Measurements from ENCODE around the gene COL3A1. TPM values are rescaled to one million over a fixed set of nuclear protein-coding genes. Genes with fewer than 3 reads are reported as not detected.

COL3A1 gene
- total RNA-seq = 228 TPM
- polyA plus RNA-seq = 48.2 TPM
- long read RNA-seq, donor 1, full-length matches to known transcripts = 5 of 40 reads
- long read RNA-seq, donor 1, partial matches to known transcripts = 35 of 40 reads
- long read RNA-seq, donor 1, other reads (novel, unspliced or antisense) = 0 of 40 reads
- long read RNA-seq, donor 2, full-length matches to known transcripts = 154 of 900 reads
- long read RNA-seq, donor 2, partial matches to known transcripts = 727 of 900 reads
- long read RNA-seq, donor 2, other reads (novel, unspliced or antisense) = 19 of 900 reads
- long read RNA-seq, donor 3, full-length matches to known transcripts = 67 of 192 reads
- long read RNA-seq, donor 3, partial matches to known transcripts = 125 of 192 reads
- long read RNA-seq, donor 3, other reads (novel, unspliced or antisense) = 0 of 192 reads
- long read RNA-seq, donor 4, full-length matches to known transcripts = 32 of 82 reads
- long read RNA-seq, donor 4, partial matches to known transcripts = 50 of 82 reads
- long read RNA-seq, donor 4, other reads (novel, unspliced or antisense) = 0 of 82 reads
- long read RNA-seq, donor 5, full-length matches to known transcripts = 102 of 357 reads
- long read RNA-seq, donor 5, partial matches to known transcripts = 240 of 357 reads
- long read RNA-seq, donor 5, other reads (novel, unspliced or antisense) = 15 of 357 reads
- long read RNA-seq, donor 6, full-length matches to known transcripts = 91 of 473 reads
- long read RNA-seq, donor 6, partial matches to known transcripts = 376 of 473 reads
- long read RNA-seq, donor 6, other reads (novel, unspliced or antisense) = 6 of 473 reads
- long read RNA-seq, donor 7, full-length matches to known transcripts = 29 of 131 reads
- long read RNA-seq, donor 7, partial matches to known transcripts = 102 of 131 reads
- long read RNA-seq, donor 7, other reads (novel, unspliced or antisense) = 0 of 131 reads
- long read RNA-seq, donor 8, full-length matches to known transcripts = 75 of 220 reads
- long read RNA-seq, donor 8, partial matches to known transcripts = 145 of 220 reads
- long read RNA-seq, donor 8, other reads (novel, unspliced or antisense) = 0 of 220 reads
- long read RNA-seq, donor 9, full-length matches to known transcripts = 62 of 173 reads
- long read RNA-seq, donor 9, partial matches to known transcripts = 111 of 173 reads
- long read RNA-seq, donor 9, other reads (novel, unspliced or antisense) = 0 of 173 reads
- long read RNA-seq, donor 10, full-length matches to known transcripts = 50 of 153 reads
- long read RNA-seq, donor 10, partial matches to known transcripts = 97 of 153 reads
- long read RNA-seq, donor 10, other reads (novel, unspliced or antisense) = 6 of 153 reads

- Histone ChIP-seq H3K4me3 (ENCODE audit: low read length in 2 of 2) (peak within 1 kb of the TSS in 1 of 2 donors; percentile 16), H3K4me1 (ENCODE audit: control insufficient read depth in 2 of 2, insufficient read depth in 2 of 2, low read length in 2 of 2) (no peaks in the 10 kb centered on the region), H3K9me3 (ENCODE audit: control insufficient read depth in 2 of 2, insufficient read depth in 1 of 2, low read length in 1 of 2) (no peaks in the 10 kb centered on the region), H3K36me3 (ENCODE audit: control insufficient read depth in 2 of 2, insufficient read depth in 2 of 2, low read length in 1 of 2) (no peaks in the 10 kb centered on the region), H3K27ac (ENCODE audit: low read depth in 1 of 2, low read length in 1 of 2) (peak within 1 kb of the TSS in 1 of 2 donors; percentile 45), H3K27me3 (ENCODE audit: control insufficient read depth in 2 of 2, insufficient read depth in 1 of 2, low read length in 1 of 2) (no peaks in the 10 kb centered on the region)
- DNase-seq (ENCODE audit: low read depth in 6 of 9, low spot score in 9 of 9) = no peak
- 86% methylated on average over 4 of the region's 4 CpGs for WGBS
Measured at GRCh38 chr2:188974164-188974563, at the start of gene COL3A1. Gene COL3A1, plus strand, starts transcription at chr2:188974373. Its CDS starts 117 bp downstream, at chr2:188974490.

- Histone ChIP-seq H3K36me3 (ENCODE audit: control insufficient read depth in 2 of 2, insufficient read depth in 2 of 2, low read length in 1 of 2) (no peaks in the 10 kb centered on the region), H3K4me1 (ENCODE audit: control insufficient read depth in 2 of 2, insufficient read depth in 2 of 2, low read length in 2 of 2) (no peaks in the 10 kb centered on the region), H3K27me3 (ENCODE audit: control insufficient read depth in 2 of 2, insufficient read depth in 1 of 2, low read length in 1 of 2) (no peaks in the 10 kb centered on the region), H3K4me3 (ENCODE audit: low read length in 2 of 2) (no peak overlapping the region), H3K9me3 (ENCODE audit: control insufficient read depth in 2 of 2, insufficient read depth in 1 of 2, low read length in 1 of 2) (peaks cover 3% of the 10 kb centered on the region in 2 donors), H3K27ac (ENCODE audit: low read depth in 1 of 2, low read length in 1 of 2) (no peak overlapping the region)
- WGBS = 98% methylated on average over 2 of the region's 2 CpGs
- no peak for DNase-seq (ENCODE audit: low read depth in 6 of 9, low spot score in 9 of 9)
Measured at GRCh38 chr2:188928643-188929042, 45.5 kb upstream of the COL3A1 start.

GRCh38 chr2:188931361-188931760 is 42.8 kb upstream of the COL3A1 start:
- DNase-seq (ENCODE audit: low read depth in 6 of 9, low spot score in 9 of 9) = no peak
- peaks cover 3% of the 10 kb centered on the region in 2 donors for H3K9me3 ChIP-seq (ENCODE audit: control insufficient read depth in 2 of 2, insufficient read depth in 1 of 2, low read length in 1 of 2)
- H3K27me3 ChIP-seq (ENCODE audit: control insufficient read depth in 2 of 2, insufficient read depth in 1 of 2, low read length in 1 of 2) = no peaks in the 10 kb centered on the region
- H3K4me1 ChIP-seq (ENCODE audit: control insufficient read depth in 2 of 2, insufficient read depth in 2 of 2, low read length in 2 of 2) = no peaks in the 10 kb centered on the region
- H3K4me3 ChIP-seq (ENCODE audit: low read length in 2 of 2) = no peak overlapping the region
- no peaks in the 10 kb centered on the region for H3K36me3 ChIP-seq (ENCODE audit: control insufficient read depth in 2 of 2, insufficient read depth in 2 of 2, low read length in 1 of 2)
- no peak overlapping the region for H3K27ac ChIP-seq (ENCODE audit: low read depth in 1 of 2, low read length in 1 of 2)

GRCh38 chr2:188937228-188938220 is 36.6 kb upstream of the COL3A1 start:
- Histone ChIP-seq H3K27ac (ENCODE audit: low read depth in 1 of 2, low read length in 1 of 2) (no peak overlapping the region), H3K4me1 (ENCODE audit: control insufficient read depth in 2 of 2, insufficient read depth in 2 of 2, low read length in 2 of 2) (no peaks in the 10 kb centered on the region), H3K36me3 (ENCODE audit: control insufficient read depth in 2 of 2, insufficient read depth in 2 of 2, low read length in 1 of 2) (no peaks in the 10 kb centered on the region), H3K9me3 (ENCODE audit: control insufficient read depth in 2 of 2, insufficient read depth in 1 of 2, low read length in 1 of 2) (no peaks in the 10 kb centered on the region), H3K4me3 (ENCODE audit: low read length in 2 of 2) (no peak overlapping the region), H3K27me3 (ENCODE audit: control insufficient read depth in 2 of 2, insufficient read depth in 1 of 2, low read length in 1 of 2) (no peaks in the 10 kb centered on the region)
- DNase-seq (ENCODE audit: low read depth in 6 of 9, low spot score in 9 of 9) = no peak
- WGBS = 90% methylated on average over 1 of the region's 1 CpG

GRCh38 chr2:188940171-188940570 is 34.0 kb upstream of the COL3A1 start:
- DNase-seq (ENCODE audit: low read depth in 6 of 9, low spot score in 9 of 9) = no peak

GRCh38 chr2:188944442-188944841 is 29.7 kb upstream of the COL3A1 start:
- Histone ChIP-seq H3K4me3 (ENCODE audit: low read length in 2 of 2) (no peak overlapping the region), H3K27me3 (ENCODE audit: control insufficient read depth in 2 of 2, insufficient read depth in 1 of 2, low read length in 1 of 2) (no peaks in the 10 kb centered on the region), H3K27ac (ENCODE audit: low read depth in 1 of 2, low read length in 1 of 2) (no peak overlapping the region), H3K4me1 (ENCODE audit: control insufficient read depth in 2 of 2, insufficient read depth in 2 of 2, low read length in 2 of 2) (no peaks in the 10 kb centered on the region), H3K9me3 (ENCODE audit: control insufficient read depth in 2 of 2, insufficient read depth in 1 of 2, low read length in 1 of 2) (peaks cover 0 to 12% of the 10 kb centered on the region in 2 donors), H3K36me3 (ENCODE audit: control insufficient read depth in 2 of 2, insufficient read depth in 2 of 2, low read length in 1 of 2) (no peaks in the 10 kb centered on the region)
- DNase-seq (ENCODE audit: low read depth in 6 of 9, low spot score in 9 of 9) = no peak
- 98% methylated on average over 21 of the region's 21 CpGs for whole genome bisulfite sequencing

More at GRCh38 chr2:188940171-188940570, 34.0 kb upstream of the COL3A1 start:
- H3K4me3 ChIP-seq (ENCODE audit: low read length in 2 of 2) = no peak overlapping the region
- H3K36me3 ChIP-seq (ENCODE audit: control insufficient read depth in 2 of 2, insufficient read depth in 2 of 2, low read length in 1 of 2) = no peaks in the 10 kb centered on the region
- H3K9me3 ChIP-seq (ENCODE audit: control insufficient read depth in 2 of 2, insufficient read depth in 1 of 2, low read length in 1 of 2) = peaks cover 0 to 12% of the 10 kb centered on the region in 2 donors
- no peaks in the 10 kb centered on the region for H3K27me3 ChIP-seq (ENCODE audit: control insufficient read depth in 2 of 2, insufficient read depth in 1 of 2, low read length in 1 of 2)
- no peaks in the 10 kb centered on the region for H3K4me1 ChIP-seq (ENCODE audit: control insufficient read depth in 2 of 2, insufficient read depth in 2 of 2, low read length in 2 of 2)
- no peak overlapping the region for H3K27ac ChIP-seq (ENCODE audit: low read depth in 1 of 2, low read length in 1 of 2)
- WGBS = 89% methylated on average over 4 of the region's 4 CpGs

GRCh38 chr2:188949046-188949818 is 24.9 kb upstream of the COL3A1 start:
- H3K4me1 ChIP-seq (ENCODE audit: control insufficient read depth in 2 of 2, insufficient read depth in 2 of 2, low read length in 2 of 2) = no peaks in the 10 kb centered on the region
- no peaks in the 10 kb centered on the region for H3K36me3 ChIP-seq (ENCODE audit: control insufficient read depth in 2 of 2, insufficient read depth in 2 of 2, low read length in 1 of 2)
- no peaks in the 10 kb centered on the region for H3K27me3 ChIP-seq (ENCODE audit: control insufficient read depth in 2 of 2, insufficient read depth in 1 of 2, low read length in 1 of 2)
- no peak for DNase-seq (ENCODE audit: low read depth in 6 of 9, low spot score in 9 of 9)
- H3K4me3 ChIP-seq (ENCODE audit: low read length in 2 of 2) = no peak overlapping the region
- peaks cover 0 to 6% of the 10 kb centered on the region in 2 donors for H3K9me3 ChIP-seq (ENCODE audit: control insufficient read depth in 2 of 2, insufficient read depth in 1 of 2, low read length in 1 of 2)
- no peak overlapping the region for H3K27ac ChIP-seq (ENCODE audit: low read depth in 1 of 2, low read length in 1 of 2)
- WGBS = 96% methylated on average over 25 of the region's 25 CpGs
